PC-3 (cell line): ENCODE results near the gene WDR33. TPM values are rescaled to one million over a fixed set of nuclear protein-coding genes. Genes with fewer than 3 reads are reported as not detected.

Experiments
- ATAC-seq: fragments of 200-7000 bp; cut with Tn5 transposase; 2 replicates; pipeline ENCODE4 v1.9.1; 2020; ENCODE audit warnings: mild to moderate bottlenecking, moderate library complexity
- BruUV-seq: library from RNA; stranded (reverse); fragments of 400-500 nt; replicated peaks from 2 replicates; lab custom pipeline; 2021; lab: Mats Ljungman, UMichigan
- CTCF ChIA-PET: fragments of 300-600 bp; sonication (Branson Sonifier 250); formaldehyde crosslinking; loops from one replicate; lab custom pipeline; 2022; ENCODE audit warnings: antibody characterized with exemption; lab: Charles Lee
- POLR2A ChIA-PET: fragments of 300-600 bp; sonication (Branson Sonifier 250); formaldehyde crosslinking; loops from one replicate; lab custom pipeline; 2022; ENCODE audit warnings: antibody characterized with exemption; ENCODE audit not compliant: unreplicated experiment; lab: Charles Lee
- DNase-seq: peaks from one replicate; pipeline ENCODE4 v3.0.0-alpha.2; 2015
- H2AFZ ChIP-seq: fragments of 300-600 bp; sonication (generic); 2 replicates; pipeline ENCODE4 v1.6.0; 2016; ENCODE audit warnings: antibody characterized with exemption, low read length
- H3F3A ChIP-seq: fragments of 300-600 bp; sonication (generic); one replicate; pipeline ENCODE4 v1.6.0; 2017; ENCODE audit warnings: antibody characterized with exemption, low read length, control low read depth, mild to moderate bottlenecking; ENCODE audit not compliant: unreplicated experiment
- H3K27ac ChIP-seq: fragments of 300-600 bp; sonication (generic); 2 replicates; pipeline ENCODE4 v1.5.1; 2016; ENCODE audit warnings: mild to moderate bottlenecking, low read length
- H3K27me3 ChIP-seq: fragments of 300-600 bp; sonication (generic); 2 replicates; pipeline ENCODE4 v1.6.1; 2016; ENCODE audit warnings: low read length, mixed read lengths
- H3K36me3 ChIP-seq: fragments of 300-600 bp; sonication (generic); 2 replicates; pipeline ENCODE4 v1.6.1; 2016; ENCODE audit warnings: low read depth, mixed run types, low read length, mixed read lengths
- H3K4me1 ChIP-seq: fragments of 300-600 bp; sonication (generic); 2 replicates; pipeline ENCODE4 v1.5.1; 2016; ENCODE audit warnings: low read length; ENCODE audit not compliant: insufficient read depth
- H3K4me2 ChIP-seq: fragments of 300-600 bp; sonication (generic); 2 replicates; pipeline ENCODE4 v1.6.0; 2016; ENCODE audit warnings: low read length
- H3K4me3 ChIP-seq: fragments of 300-600 bp; sonication (generic); 2 replicates; pipeline ENCODE4 v1.5.1; 2016; ENCODE audit warnings: mild to moderate bottlenecking, low read length, mixed read lengths
- H3K79me2 ChIP-seq: fragments of 300-600 bp; sonication (generic); 2 replicates; pipeline ENCODE4 v1.6.1; 2017; ENCODE audit warnings: low read length, mixed read lengths
- H3K9ac ChIP-seq: fragments of 300-600 bp; sonication (generic); 2 replicates; pipeline ENCODE4 v1.6.0; 2016; ENCODE audit warnings: mild to moderate bottlenecking, low read length
- H3K9me2 ChIP-seq: fragments of 300-600 bp; sonication (generic); replicated peaks from 2 replicates; pipeline ENCODE4 v1.6.1; 2016; ENCODE audit warnings: mixed run types, low read length, mixed read lengths
- H3K9me3 ChIP-seq: fragments of 300-600 bp; sonication (generic); 2 replicates; pipeline ENCODE4 v1.6.1; 2016; ENCODE audit warnings: low read length, mixed read lengths
- H4K20me1 ChIP-seq: fragments of 300-600 bp; sonication (generic); 2 replicates; pipeline ENCODE4 v1.6.1; 2016; ENCODE audit warnings: low read length, mixed read lengths
- CTCF ChIP-seq: fragments of 300-600 bp; sonication (generic); conservative IDR thresholded peaks from 2 replicates; pipeline ENCODE4 v1.5.1; 2017; ENCODE audit warnings: antibody characterized with exemption, low read depth, mild to moderate bottlenecking, low read length
- EZH2 ChIP-seq: fragments of 300-600 bp; sonication (generic); IDR thresholded peaks from one replicate; pipeline ENCODE4 v1.6.1; 2017; ENCODE audit warnings: antibody characterized with exemption, mild to moderate bottlenecking, low read length; ENCODE audit not compliant: unreplicated experiment
- EZH2phosphoT487 ChIP-seq: fragments of 300-600 bp; sonication (generic); IDR thresholded peaks from 2 replicates; pipeline ENCODE4 v1.6.1; 2018; ENCODE audit warnings: mild to moderate bottlenecking, antibody characterized with exemption, low read length, borderline replicate concordance
- intact Hi-C: fragments of 100-400 bp; cut with micrococcal nuclease; formaldehyde crosslinking; loops from 2 replicates; pipeline ENCODE4 v1.9.0; 2023
- total RNA-seq: library from RNA; depleted of rRNA; stranded (reverse); fragments of >200 nt; gene quantifications from 2 replicates; pipeline ENCODE4 v1.2.3, GENCODE V29; 2014

The WDR33 gene
- total RNA-seq, 1 experiment from 2014 or later, result 31.7 TPM

- H2AFZ ChIP-seq, result no peak overlapping the region
- no peaks in the 10 kb centered on the region for H3K9me2 ChIP-seq
- intact Hi-C loops, result no loop called here
- no peaks in the 10 kb centered on the region for H3K27me3 ChIP-seq
- DNase-seq (no peak), ATAC-seq (no peak)
- H3K4me1 ChIP-seq, result no peaks in the 10 kb centered on the region
- H3K79me2 ChIP-seq, result no peaks in the 10 kb centered on the region
- POLR2A ChIA-PET, result no interaction called here
- H4K20me1 ChIP-seq, result no peaks in the 10 kb centered on the region
- no peaks in the 10 kb centered on the region for H3F3A ChIP-seq
- 0 out of 2 replicates have a peak, but pooled peaks cover 5% of the 10 kb centered on the region for H3K9me3 ChIP-seq
- no peak for TF ChIP-seq CTCF
- no peak for TF ChIP-seq EZH2phosphoT487
- no peak for TF ChIP-seq EZH2
- CTCF ChIA-PET, result no interaction called here
- no peak overlapping the region for H3K4me3 ChIP-seq
- BruUV-seq, result no TSS peak
- no peaks in the 10 kb centered on the region; the same call in 1 of the 2 replicates for H3K36me3 ChIP-seq
- no peak overlapping the region for H3K9ac ChIP-seq
- H3K4me2 ChIP-seq, result no peak overlapping the region
- no peak overlapping the region for H3K27ac ChIP-seq
Observed at GRCh38 chr2:127664895-127665225, 146.1 kb downstream of the WDR33 start.

GRCh38 chr2:127664065-127664894 is 146.7 kb downstream of the WDR33 start:
- no peaks in the 10 kb centered on the region for H3K4me1 ChIP-seq
- ChIA-PET CTCF (no interaction called here), POLR2A (no interaction called here)
- H3K9ac ChIP-seq, result no peak overlapping the region
- no peaks in the 10 kb centered on the region for H3F3A ChIP-seq
- no peak for TF ChIP-seq EZH2phosphoT487
- TF ChIP-seq CTCF, result no peak
- no peak for TF ChIP-seq EZH2
- intact Hi-C loops, result no loop called here
- H2AFZ ChIP-seq, result no peak overlapping the region
- H3K27ac ChIP-seq, result no peak overlapping the region
- no TSS peak for BruUV-seq
- no peak overlapping the region for H3K4me3 ChIP-seq
- no peak overlapping the region for H3K4me2 ChIP-seq
- DNase-seq, result no peak
- H3K79me2 ChIP-seq, result no peaks in the 10 kb centered on the region
- no peaks in the 10 kb centered on the region for H3K9me2 ChIP-seq
- no peak for ATAC-seq
- H3K36me3 ChIP-seq, result no peaks in the 10 kb centered on the region; the same call in 1 of the 2 replicates
- H3K9me3 ChIP-seq, result 0 out of 2 replicates have a peak, but pooled peaks cover 5% of the 10 kb centered on the region
- H4K20me1 ChIP-seq, result no peaks in the 10 kb centered on the region
- H3K27me3 ChIP-seq, result no peaks in the 10 kb centered on the region

GRCh38 chr2:127663566-127664064 is 147.4 kb downstream of the WDR33 start:
- Histone ChIP-seq H3K4me1 (no peaks in the 10 kb centered on the region), H3K27me3 (no peaks in the 10 kb centered on the region), H3F3A (no peaks in the 10 kb centered on the region), H2AFZ (no peak overlapping the region), H4K20me1 (no peaks in the 10 kb centered on the region), H3K9ac (no peak overlapping the region), H3K79me2 (no peaks in the 10 kb centered on the region), H3K4me3 (no peak overlapping the region), H3K36me3 (no peaks in the 10 kb centered on the region; the same call in 1 of the 2 replicates), H3K4me2 (no peak overlapping the region), H3K9me3 (0 out of 2 replicates have a peak, but pooled peaks cover 5% of the 10 kb centered on the region), H3K9me2 (no peaks in the 10 kb centered on the region), H3K27ac (no peak overlapping the region)
- BruUV-seq, result no TSS peak
- no peak for TF ChIP-seq CTCF
- no peak for TF ChIP-seq EZH2
- TF ChIP-seq EZH2phosphoT487, result no peak
- DNase-seq (no peak), ATAC-seq (no peak)
- intact Hi-C loops, result no loop called here
- ChIA-PET POLR2A (no interaction called here), CTCF (no interaction called here)
